ENCODE data around the gene ANO4. TPM values are rescaled to one million over a fixed set of nuclear protein-coding genes. Genes with fewer than 3 reads are reported as not detected.

ANO4 gene
- total and polyA plus RNA-seq, 4 donors, result 0.10 to 1.9 (median 0.86) TPM

DNA sequence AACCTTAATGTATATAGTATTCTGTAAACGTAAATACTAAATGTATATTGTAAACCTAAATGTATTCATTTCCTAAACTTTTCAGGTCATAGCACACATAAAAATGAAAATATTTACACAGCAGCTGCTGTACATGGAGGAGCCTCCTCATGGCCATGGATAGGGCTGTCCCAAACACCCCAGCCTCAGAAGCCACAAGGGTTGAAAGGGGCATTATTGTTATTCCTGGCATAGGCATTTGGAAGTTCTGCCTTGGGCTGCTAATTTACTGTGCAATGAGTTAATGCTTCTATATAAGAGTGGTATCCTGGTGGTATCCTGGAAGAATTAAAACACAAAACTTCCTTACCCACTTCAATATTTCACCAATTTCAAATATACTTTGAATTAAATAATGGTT is 256.1 kb downstream of the ANO4 start:
- H3K27me3 ChIP-seq (ENCODE audit: control insufficient read depth in 3 of 3, insufficient read depth in 3 of 3, low read length in 2 of 3), result no peaks in the 10 kb centered on the region
- H3K4me1 ChIP-seq (ENCODE audit: control insufficient read depth in 5 of 5, insufficient read depth in 5 of 5, low read length in 5 of 5), result no peaks in the 10 kb centered on the region
- no peak for DNase-seq
- no peaks in the 10 kb centered on the region for H3K9me3 ChIP-seq (ENCODE audit: control insufficient read depth in 4 of 4, insufficient read depth in 3 of 4, low read length in 3 of 4)
- no peak for ATAC-seq (ENCODE audit: insufficient read depth, low FRiP score)
- no peak for TF ChIP-seq CTCF (IDR thresholded peaks at IDR 0.05; ENCODE audit: control extremely low read depth, extremely low read depth)
- H3K4me3 ChIP-seq, result no peak overlapping the region
- H3K27ac ChIP-seq (ENCODE audit: low read depth in 1 of 2, low read length in 1 of 2), result no peak overlapping the region
- no peak overlapping the region for H3K9ac ChIP-seq (ENCODE audit: insufficient read depth in 1 of 2, low read length in 2 of 2)
- WGBS, 2 donors, result 0% methylated on average over 1 of the region's 1 CpG
- H3K36me3 ChIP-seq (ENCODE audit: control insufficient read depth in 4 of 4, insufficient read depth in 4 of 4, low read length in 4 of 4), result no peaks in the 10 kb centered on the region

DNA sequence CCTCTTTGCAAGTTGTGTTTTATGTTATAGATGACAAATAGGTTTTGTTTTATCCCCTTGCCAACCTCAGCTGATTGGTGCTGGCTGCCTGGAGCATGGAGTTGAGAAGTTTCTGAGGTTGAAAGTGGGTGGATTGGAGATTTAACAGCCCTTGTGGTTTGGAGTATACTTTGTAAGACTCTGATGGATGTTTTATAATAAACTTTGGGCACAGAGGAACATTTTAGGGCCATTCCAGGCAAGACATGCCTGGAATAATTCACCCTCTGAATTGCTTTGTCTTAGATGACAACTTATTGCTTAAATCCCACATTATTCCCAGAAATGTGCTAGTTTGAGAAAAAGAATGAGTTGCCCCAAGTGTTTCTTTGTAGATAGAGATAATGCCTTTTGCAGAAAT is 256.6 kb downstream of the ANO4 start:
- no peak overlapping the region for H3K9ac ChIP-seq (ENCODE audit: insufficient read depth in 1 of 2, low read length in 2 of 2)
- no peak overlapping the region for H3K4me3 ChIP-seq
- H3K27ac ChIP-seq (ENCODE audit: low read depth in 1 of 2, low read length in 1 of 2), result no peak overlapping the region
- no peaks in the 10 kb centered on the region for H3K4me1 ChIP-seq (ENCODE audit: control insufficient read depth in 5 of 5, insufficient read depth in 5 of 5, low read length in 5 of 5)
- ATAC-seq (ENCODE audit: insufficient read depth, low FRiP score) (no peak), DNase-seq (no peak)
- TF ChIP-seq CTCF (IDR thresholded peaks at IDR 0.05; ENCODE audit: control extremely low read depth, extremely low read depth), result no peak
- no peaks in the 10 kb centered on the region for H3K36me3 ChIP-seq (ENCODE audit: control insufficient read depth in 4 of 4, insufficient read depth in 4 of 4, low read length in 4 of 4)
- H3K9me3 ChIP-seq (ENCODE audit: control insufficient read depth in 4 of 4, insufficient read depth in 3 of 4, low read length in 3 of 4), result no peaks in the 10 kb centered on the region
- no peaks in the 10 kb centered on the region for H3K27me3 ChIP-seq (ENCODE audit: control insufficient read depth in 3 of 3, insufficient read depth in 3 of 3, low read length in 2 of 3)

DNA sequence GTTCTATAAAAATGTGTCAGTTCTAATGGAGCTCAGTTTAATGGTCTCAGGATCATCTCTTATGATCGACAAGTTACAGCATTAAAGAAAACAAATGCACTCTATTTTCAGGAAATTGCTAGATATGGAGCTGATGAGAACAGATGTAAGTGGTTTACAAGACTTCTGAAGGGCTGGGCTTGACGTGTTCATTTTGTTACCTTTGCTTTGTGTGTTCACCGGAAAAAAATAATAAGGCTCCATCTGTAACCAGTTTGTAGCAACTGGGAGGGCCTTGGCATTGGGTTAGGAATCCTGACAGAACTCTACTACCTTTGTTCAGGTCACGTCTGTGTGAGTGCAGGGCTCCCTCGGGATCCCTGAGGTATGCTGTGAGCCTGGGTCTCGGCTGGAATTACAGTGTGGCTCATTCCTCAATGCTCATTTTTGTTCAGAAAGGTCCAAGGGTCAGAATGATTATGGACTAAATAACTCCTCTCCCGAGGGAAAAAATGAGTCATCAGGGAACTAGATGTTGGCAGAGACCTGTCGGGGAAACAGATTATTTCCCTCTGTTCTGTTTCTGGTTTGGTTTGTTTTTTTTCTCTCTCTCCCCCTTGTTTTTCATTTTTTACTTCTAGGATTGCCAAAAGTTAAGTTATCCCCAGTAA is 257.4 kb downstream of the ANO4 start:
- peak in 2 of 3 donors; percentile 11 to 27 for DNase-seq
- Histone ChIP-seq H3K4me3 (no peak overlapping the region), H3K9me3 (ENCODE audit: control insufficient read depth in 4 of 4, insufficient read depth in 3 of 4, low read length in 3 of 4) (no peaks in the 10 kb centered on the region), H3K4me1 (ENCODE audit: control insufficient read depth in 5 of 5, insufficient read depth in 5 of 5, low read length in 5 of 5) (no peaks in the 10 kb centered on the region), H3K36me3 (ENCODE audit: control insufficient read depth in 4 of 4, insufficient read depth in 4 of 4, low read length in 4 of 4) (no peaks in the 10 kb centered on the region), H3K27ac (ENCODE audit: low read depth in 1 of 2, low read length in 1 of 2) (no peak overlapping the region), H3K9ac (ENCODE audit: insufficient read depth in 1 of 2, low read length in 2 of 2) (no peak overlapping the region), H3K27me3 (ENCODE audit: control insufficient read depth in 3 of 3, insufficient read depth in 3 of 3, low read length in 2 of 3) (no peaks in the 10 kb centered on the region)
- no peak for TF ChIP-seq CTCF (IDR thresholded peaks at IDR 0.05; ENCODE audit: control extremely low read depth, extremely low read depth)
- ATAC-seq (ENCODE audit: insufficient read depth, low FRiP score), result peak; percentile 47
- 55 to 61% methylated on average over 8 of the region's 8 CpGs for WGBS, 2 donors

DNA sequence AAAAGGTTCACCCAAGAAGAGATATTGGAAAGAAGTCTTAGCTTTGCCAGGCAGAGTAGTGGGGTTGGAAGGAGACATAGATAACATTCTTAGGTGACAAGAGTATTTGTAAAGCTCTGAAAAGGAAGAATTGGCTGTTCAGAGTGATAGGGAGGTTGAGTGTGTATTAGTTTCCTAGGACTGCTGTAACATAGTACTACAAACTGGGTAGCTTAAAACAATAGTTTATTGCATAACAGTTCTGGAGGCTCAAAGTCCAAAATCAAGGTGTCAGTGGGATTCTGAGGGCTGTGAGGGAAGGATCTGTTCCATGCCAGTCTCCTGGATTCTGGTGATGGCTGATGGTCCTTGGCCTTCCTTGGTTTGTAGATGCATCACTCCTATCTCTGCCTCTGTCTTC is 258.6 kb downstream of the ANO4 start:
- Histone ChIP-seq H3K27me3 (ENCODE audit: control insufficient read depth in 3 of 3, insufficient read depth in 3 of 3, low read length in 2 of 3) (no peaks in the 10 kb centered on the region), H3K27ac (ENCODE audit: low read depth in 1 of 2, low read length in 1 of 2) (no peak overlapping the region)

More for the DNA sequence above, 258.6 kb downstream of the ANO4 start:
- no peak for ATAC-seq (ENCODE audit: insufficient read depth, low FRiP score)
- H3K36me3 ChIP-seq (ENCODE audit: control insufficient read depth in 4 of 4, insufficient read depth in 4 of 4, low read length in 4 of 4), result no peaks in the 10 kb centered on the region
- TF ChIP-seq CTCF (IDR thresholded peaks at IDR 0.05; ENCODE audit: control extremely low read depth, extremely low read depth), result no peak
- no peak for DNase-seq
- no peak overlapping the region for H3K4me3 ChIP-seq
- no peaks in the 10 kb centered on the region for H3K4me1 ChIP-seq (ENCODE audit: control insufficient read depth in 5 of 5, insufficient read depth in 5 of 5, low read length in 5 of 5)
- no peaks in the 10 kb centered on the region for H3K9me3 ChIP-seq (ENCODE audit: control insufficient read depth in 4 of 4, insufficient read depth in 3 of 4, low read length in 3 of 4)
- no peak overlapping the region for H3K9ac ChIP-seq (ENCODE audit: insufficient read depth in 1 of 2, low read length in 2 of 2)

Data from lung (tissue), 12 donors.